MM.1S (cell line): ENCODE data around the gene NUCKS1.
"Not testable (repeated sequence)": the region's sequence is repeated elsewhere in the genome, so short reads cannot be mapped to it uniquely, and the experiment has no call there.

ENCODE experiments used
- DNase-seq: peaks from one replicate; pipeline ENCODE4 v3.0.0-alpha.2; 2015
- H2AFZ ChIP-seq: fragments of 300-600 bp; sonication (generic); 2 replicates; pipeline ENCODE4 v1.6.0; 2016; ENCODE audit warnings: antibody characterized with exemption, low read length
- H3F3A ChIP-seq: fragments of 300-600 bp; sonication (generic); 2 replicates; pipeline ENCODE4 v1.6.1; 2016; ENCODE audit warnings: mild to moderate bottlenecking, antibody characterized with exemption, low read length, moderate library complexity, mixed read lengths; ENCODE audit not compliant: insufficient read depth
- H3K27ac ChIP-seq: fragments of 300-600 bp; sonication (generic); 2 replicates; pipeline ENCODE4 v1.5.1; 2016; ENCODE audit warnings: mild to moderate bottlenecking, low read length
- H3K27me3 ChIP-seq: fragments of 300-600 bp; sonication (generic); replicated peaks from 2 replicates; pipeline ENCODE4 v1.6.0; 2016; ENCODE audit warnings: low read length; ENCODE audit not compliant: insufficient read depth
- H3K36me3 ChIP-seq: fragments of 300-600 bp; sonication (generic); replicated peaks from 2 replicates; pipeline ENCODE4 v1.6.1; 2016; ENCODE audit warnings: mild to moderate bottlenecking, low read length, mixed read lengths; ENCODE audit not compliant: insufficient read depth
- H3K4me1 ChIP-seq: fragments of 300-600 bp; sonication (generic); 2 replicates; pipeline ENCODE4 v1.6.1; 2016; ENCODE audit warnings: low read length, mixed read lengths
- H3K4me2 ChIP-seq: fragments of 300-600 bp; sonication (generic); 2 replicates; pipeline ENCODE4 v1.6.0; 2016; ENCODE audit warnings: low read depth, low read length
- H3K4me3 ChIP-seq: fragments of 300-600 bp; sonication (generic); 2 replicates; pipeline ENCODE4 v1.5.1; 2016; ENCODE audit warnings: low read length, mixed read lengths
- H3K79me2 ChIP-seq: fragments of 300-600 bp; sonication (generic); 2 replicates; pipeline ENCODE4 v1.6.1; 2016; ENCODE audit warnings: mixed run types, low read length, mixed read lengths
- H3K9ac ChIP-seq: fragments of 300-600 bp; sonication (generic); 2 replicates; pipeline ENCODE4 v1.6.1; 2016; ENCODE audit warnings: low read length, mixed read lengths
- H3K9me2 ChIP-seq: fragments of 300-600 bp; sonication (generic); replicated peaks from 2 replicates; pipeline ENCODE4 v1.6.1; 2016; ENCODE audit warnings: mild to moderate bottlenecking, low read length, mixed read lengths; ENCODE audit not compliant: insufficient read depth
- H3K9me3 ChIP-seq: fragments of 300-600 bp; sonication (generic); replicated peaks from 2 replicates; pipeline ENCODE4 v1.6.1; 2016; ENCODE audit warnings: mild to moderate bottlenecking, low read length, mixed read lengths; ENCODE audit not compliant: insufficient read depth
- H4K20me1 ChIP-seq: fragments of 300-600 bp; sonication (generic); 2 replicates; pipeline ENCODE4 v1.6.1; 2016; ENCODE audit warnings: mild to moderate bottlenecking, low read length, moderate library complexity, mixed read lengths; ENCODE audit not compliant: insufficient read depth
- EZH2 ChIP-seq: fragments of 300-600 bp; sonication (generic); optimal IDR thresholded peaks from 2 replicates; pipeline ENCODE3; 2017; ENCODE audit warnings: low read depth, mild to moderate bottlenecking, antibody characterized with exemption, low read length, mixed read lengths
- EZH2phosphoT487 ChIP-seq: fragments of 300-600 bp; sonication (generic); IDR thresholded peaks from 2 replicates; pipeline ENCODE4 v1.6.1; 2018; ENCODE audit warnings: antibody characterized with exemption, low read length
- TF ChIP-seq, protein P1 (sequence below): fragments of 300-600 bp; sonication (generic); IDR thresholded peaks from 2 replicates; pipeline ENCODE4 v1.5.1; 2016; ENCODE audit warnings: antibody characterized with exemption, low read length, mixed read lengths

NUCKS1 gene

GRCh38 chr1:205726619-205727125 lies 23.3 kb downstream of the NUCKS1 start:
- no peak overlapping the region for H3K4me3 ChIP-seq
- DNase-seq, result no peak
- no peaks in the 10 kb centered on the region for H3K9me3 ChIP-seq
- no peaks in the 10 kb centered on the region; the same call in 1 of the 2 replicates for H4K20me1 ChIP-seq
- 0 out of 2 replicates have a peak, but pooled peaks cover 4% of the 10 kb centered on the region for H3F3A ChIP-seq
- TF ChIP-seq EZH2, result no peak
- TF ChIP-seq EZH2phosphoT487, result no peak
- TF ChIP-seq, protein P1, sequence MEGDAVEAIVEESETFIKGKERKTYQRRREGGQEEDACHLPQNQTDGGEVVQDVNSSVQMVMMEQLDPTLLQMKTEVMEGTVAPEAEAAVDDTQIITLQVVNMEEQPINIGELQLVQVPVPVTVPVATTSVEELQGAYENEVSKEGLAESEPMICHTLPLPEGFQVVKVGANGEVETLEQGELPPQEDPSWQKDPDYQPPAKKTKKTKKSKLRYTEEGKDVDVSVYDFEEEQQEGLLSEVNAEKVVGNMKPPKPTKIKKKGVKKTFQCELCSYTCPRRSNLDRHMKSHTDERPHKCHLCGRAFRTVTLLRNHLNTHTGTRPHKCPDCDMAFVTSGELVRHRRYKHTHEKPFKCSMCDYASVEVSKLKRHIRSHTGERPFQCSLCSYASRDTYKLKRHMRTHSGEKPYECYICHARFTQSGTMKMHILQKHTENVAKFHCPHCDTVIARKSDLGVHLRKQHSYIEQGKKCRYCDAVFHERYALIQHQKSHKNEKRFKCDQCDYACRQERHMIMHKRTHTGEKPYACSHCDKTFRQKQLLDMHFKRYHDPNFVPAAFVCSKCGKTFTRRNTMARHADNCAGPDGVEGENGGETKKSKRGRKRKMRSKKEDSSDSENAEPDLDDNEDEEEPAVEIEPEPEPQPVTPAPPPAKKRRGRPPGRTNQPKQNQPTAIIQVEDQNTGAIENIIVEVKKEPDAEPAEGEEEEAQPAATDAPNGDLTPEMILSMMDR, result no peak
- no peak overlapping the region for H3K4me2 ChIP-seq
- no peak overlapping the region for H3K27ac ChIP-seq
- no peaks in the 10 kb centered on the region for H3K9me2 ChIP-seq
- no peaks in the 10 kb centered on the region for H3K27me3 ChIP-seq
- H3K79me2 ChIP-seq, result peaks cover 76% of the 10 kb centered on the region
- peaks cover 6% of the 10 kb centered on the region; the same call in 1 of the 2 replicates for H3K36me3 ChIP-seq
- no peak overlapping the region for H2AFZ ChIP-seq
- H3K4me1 ChIP-seq, result no peaks in the 10 kb centered on the region
- H3K9ac ChIP-seq, result no peak overlapping the region

DNA sequence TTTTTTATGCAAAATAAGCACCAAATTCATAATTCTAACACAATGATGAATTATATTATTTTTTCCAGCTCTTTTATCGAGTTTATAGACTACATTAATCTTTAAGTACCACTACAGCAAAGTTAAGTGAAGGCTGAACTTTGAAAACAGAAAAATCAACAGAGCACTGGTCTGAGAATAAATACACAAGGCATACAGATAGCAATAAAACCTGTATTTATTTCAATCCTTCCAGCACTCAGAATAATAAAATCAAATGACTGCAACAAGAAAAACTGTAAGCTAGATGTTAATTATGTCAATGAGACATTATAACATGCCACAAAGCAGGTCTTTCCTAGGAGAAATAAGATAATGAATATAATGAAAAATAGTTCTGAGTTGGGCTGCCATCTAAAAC lies 24.5 kb downstream of the NUCKS1 start:
- 0 out of 2 replicates have a peak, but pooled peaks cover 4% of the 10 kb centered on the region for H3F3A ChIP-seq
- no peaks in the 10 kb centered on the region for H3K27me3 ChIP-seq
- no peaks in the 10 kb centered on the region for H3K9me3 ChIP-seq
- no peaks in the 10 kb centered on the region; the same call in 1 of the 2 replicates for H4K20me1 ChIP-seq
- TF ChIP-seq, protein P1, result no peak
- TF ChIP-seq EZH2phosphoT487 (no peak), EZH2 (no peak)
- H2AFZ ChIP-seq, result no peak overlapping the region
- no peak overlapping the region for H3K9ac ChIP-seq
- H3K4me2 ChIP-seq, result no peak overlapping the region
- no peak overlapping the region for H3K27ac ChIP-seq
- H3K36me3 ChIP-seq, result peaks cover 8% of the 10 kb centered on the region; the same call in 1 of the 2 replicates
- H3K4me3 ChIP-seq, result no peak overlapping the region
- DNase-seq, result no peak
- no peaks in the 10 kb centered on the region for H3K4me1 ChIP-seq
- H3K9me2 ChIP-seq, result no peaks in the 10 kb centered on the region
- H3K79me2 ChIP-seq, result peaks cover 65% of the 10 kb centered on the region

DNA sequence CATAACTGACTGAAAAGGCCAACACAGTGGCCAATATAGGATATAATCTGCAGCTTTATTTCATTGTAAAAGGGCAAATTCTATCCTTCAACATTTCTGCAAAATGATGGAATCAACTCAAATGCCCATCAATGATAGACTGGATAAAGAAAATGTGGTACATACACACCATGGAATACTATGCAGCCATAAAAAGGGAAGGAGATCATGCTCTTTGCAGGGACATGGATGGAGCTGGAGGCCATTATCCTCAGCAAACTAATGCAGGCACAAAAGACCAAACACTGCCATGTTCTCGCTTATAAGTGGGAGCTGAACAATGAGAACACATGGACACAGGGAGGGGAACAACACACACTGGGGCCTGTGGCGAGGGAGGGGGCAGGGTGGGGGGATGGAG lies 29.2 kb downstream of the NUCKS1 start:
- not testable (repeated sequence) for DNase-seq, H3K9me3 ChIP-seq, H2AFZ ChIP-seq, H3K9me2 ChIP-seq, H3K4me2 ChIP-seq, H3K9ac ChIP-seq, H3K27ac ChIP-seq, H3F3A ChIP-seq, H4K20me1 ChIP-seq, H3K4me3 ChIP-seq, H3K27me3 ChIP-seq, H3K4me1 ChIP-seq
- Histone ChIP-seq H3K36me3 (peaks cover 29% of the 10 kb centered on the region), H3K79me2 (peaks cover 22% of the 10 kb centered on the region)

GRCh38 chr1:205719762-205720161 lies 30.2 kb downstream of the NUCKS1 start:
- peaks cover 12% of the 10 kb centered on the region for H3K79me2 ChIP-seq
- H3K9ac ChIP-seq, result no peak overlapping the region
- no peak for DNase-seq
- no peak overlapping the region for H3K27ac ChIP-seq
- H3K4me2 ChIP-seq, result no peak overlapping the region
- H3F3A ChIP-seq, result peaks cover 3% of the 10 kb centered on the region; the same call in 1 of the 2 replicates
- H3K9me2 ChIP-seq, result no peaks in the 10 kb centered on the region
- no peaks in the 10 kb centered on the region for H3K4me1 ChIP-seq
- H4K20me1 ChIP-seq, result no peaks in the 10 kb centered on the region
- no peaks in the 10 kb centered on the region for H3K27me3 ChIP-seq
- TF ChIP-seq, protein P1, result no peak
- TF ChIP-seq EZH2phosphoT487 (no peak), EZH2 (no peak)
- H3K36me3 ChIP-seq, result peaks cover 34% of the 10 kb centered on the region
- no peaks in the 10 kb centered on the region for H3K9me3 ChIP-seq
- H3K4me3 ChIP-seq, result no peak overlapping the region
- no peak overlapping the region for H2AFZ ChIP-seq
